HepG2 (cell line): ENCODE data around the gene KIF25.
A peak's percentile ranks its signal among the peaks of the same experiment; 100 is the strongest.

Source experiments
- ARNT ChIP-seq: fragments of 450-650 bp; IDR thresholded peaks from 2 replicates; pipeline ENCODE4 v1.6.1; 2017
- HMG20A ChIP-seq: IDR thresholded peaks from 2 replicates; pipeline ENCODE4 v1.6.1; 2016; ENCODE audit warnings: borderline replicate concordance
- ISL2 ChIP-seq: sonication (generic); formaldehyde crosslinking; IDR thresholded peaks from 2 replicates; pipeline ENCODE4 v1.5.0; 2020; ENCODE audit warnings: missing genetic modification reagents
- MTA1 ChIP-seq: sonication (generic); formaldehyde crosslinking; IDR thresholded peaks from 2 replicates; pipeline ENCODE4 v1.4.0; 2020; ENCODE audit warnings: missing genetic modification reagents, mild to moderate bottlenecking, borderline replicate concordance
- PCBP1 ChIP-seq: fragments of 200-400 bp; formaldehyde crosslinking; IDR thresholded peaks from 2 replicates; pipeline ENCODE4 v1.6.1; 2017; ENCODE audit warnings: mild to moderate bottlenecking, low read depth, low read length, borderline replicate concordance
- ZFP41 ChIP-seq: sonication (generic); formaldehyde crosslinking; IDR thresholded peaks from 2 replicates; pipeline ENCODE4 v1.4.0; 2020; ENCODE audit warnings: mild to moderate bottlenecking, missing genetic modification reagents, borderline replicate concordance
- ZNF510 ChIP-seq: sonication (generic); formaldehyde crosslinking; IDR thresholded peaks from 2 replicates; pipeline ENCODE4 v1.4.0; 2020; ENCODE audit warnings: low read depth, mild to moderate bottlenecking, missing genetic modification reagents
- ZNF709 ChIP-seq: sonication (generic); formaldehyde crosslinking; IDR thresholded peaks from 2 replicates; pipeline ENCODE4 v1.5.0; 2020; ENCODE audit warnings: mild to moderate bottlenecking, missing genetic modification reagents
- TF ChIP-seq, protein P1 (sequence below): sonication (generic); formaldehyde crosslinking; IDR thresholded peaks from 2 replicates; pipeline ENCODE4 v1.9.0; 2021; ENCODE audit warnings: missing genetic modification reagents, borderline replicate concordance
- TF ChIP-seq, protein P2 (sequence below): sonication (generic); formaldehyde crosslinking; IDR thresholded peaks from 2 replicates; pipeline ENCODE4 v1.5.0; 2020; ENCODE audit warnings: mild to moderate bottlenecking, missing genetic modification reagents, moderate library complexity

DNA sequence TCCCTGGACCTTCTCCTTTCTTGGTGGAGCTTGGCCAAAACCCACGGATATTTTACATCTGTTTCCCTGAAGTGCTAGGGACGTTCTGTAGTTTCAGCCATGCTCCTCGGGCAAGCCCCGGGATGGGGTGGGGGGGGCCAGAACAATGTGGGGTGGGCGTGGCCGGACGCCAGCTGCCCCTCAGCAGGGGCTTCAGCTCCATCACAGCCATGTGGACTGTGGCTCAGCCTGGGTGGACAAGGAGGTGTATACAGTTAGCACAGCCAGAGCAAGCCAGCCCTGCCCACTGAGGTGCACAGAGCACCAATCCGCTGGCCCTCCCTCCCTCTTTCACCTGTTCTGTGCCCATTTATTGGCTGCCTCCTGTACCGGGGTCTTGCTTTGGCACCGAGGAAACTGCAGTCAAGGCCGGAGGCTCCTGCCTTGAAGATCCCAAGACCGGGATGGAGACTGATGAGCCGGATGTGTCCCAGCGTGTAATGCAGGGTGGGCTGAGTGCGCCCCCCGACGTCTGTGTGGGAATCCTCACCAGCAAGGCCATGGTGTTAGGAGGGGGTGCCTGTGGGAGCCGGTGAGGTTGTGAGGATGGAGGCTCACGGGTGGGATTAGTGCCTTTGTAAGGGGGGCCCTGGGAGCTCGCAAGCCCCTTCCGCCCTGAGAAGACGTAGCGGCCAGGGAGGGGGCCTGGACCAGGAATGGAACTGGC, 53.6 kb downstream of the KIF25 start:
- TF ChIP-seq ARNT (no peak), HMG20A (CRISPR knock-in tag) (no peak), ISL2 (no peak), ZNF510 (CRISPR knock-in tag) (no peak), ZNF709 (CRISPR knock-in tag) (no peak), PCBP1 (no peak), ZFP41 (no peak), MTA1 (CRISPR knock-in tag) (no peak)
- TF ChIP-seq, protein P1, sequence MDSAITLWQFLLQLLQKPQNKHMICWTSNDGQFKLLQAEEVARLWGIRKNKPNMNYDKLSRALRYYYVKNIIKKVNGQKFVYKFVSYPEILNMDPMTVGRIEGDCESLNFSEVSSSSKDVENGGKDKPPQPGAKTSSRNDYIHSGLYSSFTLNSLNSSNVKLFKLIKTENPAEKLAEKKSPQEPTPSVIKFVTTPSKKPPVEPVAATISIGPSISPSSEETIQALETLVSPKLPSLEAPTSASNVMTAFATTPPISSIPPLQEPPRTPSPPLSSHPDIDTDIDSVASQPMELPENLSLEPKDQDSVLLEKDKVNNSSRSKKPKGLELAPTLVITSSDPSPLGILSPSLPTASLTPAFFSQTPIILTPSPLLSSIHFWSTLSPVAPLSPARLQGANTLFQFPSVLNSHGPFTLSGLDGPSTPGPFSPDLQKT, result no peak
- TF ChIP-seq, protein P2, sequence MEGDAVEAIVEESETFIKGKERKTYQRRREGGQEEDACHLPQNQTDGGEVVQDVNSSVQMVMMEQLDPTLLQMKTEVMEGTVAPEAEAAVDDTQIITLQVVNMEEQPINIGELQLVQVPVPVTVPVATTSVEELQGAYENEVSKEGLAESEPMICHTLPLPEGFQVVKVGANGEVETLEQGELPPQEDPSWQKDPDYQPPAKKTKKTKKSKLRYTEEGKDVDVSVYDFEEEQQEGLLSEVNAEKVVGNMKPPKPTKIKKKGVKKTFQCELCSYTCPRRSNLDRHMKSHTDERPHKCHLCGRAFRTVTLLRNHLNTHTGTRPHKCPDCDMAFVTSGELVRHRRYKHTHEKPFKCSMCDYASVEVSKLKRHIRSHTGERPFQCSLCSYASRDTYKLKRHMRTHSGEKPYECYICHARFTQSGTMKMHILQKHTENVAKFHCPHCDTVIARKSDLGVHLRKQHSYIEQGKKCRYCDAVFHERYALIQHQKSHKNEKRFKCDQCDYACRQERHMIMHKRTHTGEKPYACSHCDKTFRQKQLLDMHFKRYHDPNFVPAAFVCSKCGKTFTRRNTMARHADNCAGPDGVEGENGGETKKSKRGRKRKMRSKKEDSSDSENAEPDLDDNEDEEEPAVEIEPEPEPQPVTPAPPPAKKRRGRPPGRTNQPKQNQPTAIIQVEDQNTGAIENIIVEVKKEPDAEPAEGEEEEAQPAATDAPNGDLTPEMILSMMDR (CRISPR knock-in tag), result peak; percentile 74
